ENCODE measurements around the gene MED27. TPM values are rescaled to one million over a fixed set of nuclear protein-coding genes. Genes with fewer than 3 reads are reported as not detected.

The MED27 gene
- total and polyA plus RNA-seq, 2 of the 4 experiments (the other 2 are of a cell fraction), result 50.2 to 63.4 TPM

- Histone ChIP-seq H3K9me3 (ENCODE audit: control insufficient read depth, insufficient read depth, low read length) (no peaks in the 10 kb centered on the region), H3K23ac (ENCODE audit: low read depth, low read length) (no peak overlapping the region), H3K4ac (ENCODE audit: low read depth, low read length) (no peak overlapping the region), H3K14ac (replicated peaks; ENCODE audit: low read depth, low read length) (no peak overlapping the region), H2AFZ (replicated peaks; ENCODE audit: low read length, poor library complexity) (no peak overlapping the region), H2AK9ac (replicated peaks; ENCODE audit: low read depth, low read length, poor library complexity) (no peak overlapping the region), H2BK5ac (ENCODE audit: low read depth, low read length, poor library complexity, severe bottlenecking) (no peak overlapping the region), H4K5ac (ENCODE audit: low read depth, low read length) (no peak overlapping the region), H3K4me3 (ENCODE audit: insufficient read depth, low read depth, low read length) (no peak overlapping the region), H3K4me1 (ENCODE audit: control insufficient read depth, insufficient read depth, low read length) (no peaks in the 10 kb centered on the region), H3K56ac (ENCODE audit: extremely low read depth, insufficient read depth, low read length) (no peak overlapping the region), H3K27ac (ENCODE audit: insufficient read depth, low read length) (no peak overlapping the region), H3K79me1 (ENCODE audit: low read depth in 1 of 2, low read length in 2 of 2) (peaks cover 15 to 25% of the 10 kb centered on the region in 2 experiments; a peak in 3 of 4 replicates), H3K27me3 (ENCODE audit: control insufficient read depth, insufficient read depth, low read length) (no peaks in the 10 kb centered on the region), H2BK15ac (ENCODE audit: low read depth, low read length) (no peak overlapping the region), H4K8ac (ENCODE audit: low read depth in 2 of 2, low read length in 2 of 2) (no peak overlapping the region), H3K9ac (ENCODE audit: low read depth, low read length) (no peak overlapping the region), H3K36me3 (ENCODE audit: control insufficient read depth, insufficient read depth, low read length) (no peaks in the 10 kb centered on the region), H2BK20ac (ENCODE audit: low read depth, low read length) (no peak overlapping the region), H3K4me2 (ENCODE audit: low read depth, low read length) (no peak overlapping the region), H2BK120ac (ENCODE audit: low read depth, low read length) (no peak overlapping the region), H4K91ac (ENCODE audit: insufficient read depth, low read depth, low read length) (no peak overlapping the region), H2AK5ac (ENCODE audit: low read depth, low read length) (no peak overlapping the region), H3K18ac (ENCODE audit: low read depth, low read length) (no peak overlapping the region), H4K20me1 (ENCODE audit: insufficient read depth, low read length) (peaks cover 7% of the 10 kb centered on the region; the same call in 1 of the 2 replicates), H3K9me1 (ENCODE audit: insufficient read depth, low read length) (no peaks in the 10 kb centered on the region)
- in situ Hi-C loops (cut with MboI; ENCODE audit: low sequenced_read_pairs) (no loop called here), dilution Hi-C loops (cut with HindIII; ENCODE audit: low sequenced_read_pairs, unreplicated experiment) (no loop called here), intact Hi-C loops (cut with micrococcal nuclease) (no loop called here)
- ChIA-PET POLR2A (ENCODE audit: unreplicated experiment) (no interaction called here), CTCF (no interaction called here)
- no peak for ATAC-seq (ENCODE audit: low read depth)
- no peak for TF ChIP-seq FOS (IDR thresholded peaks at IDR 0.05; ENCODE audit: low read depth, low read length)
- no peak for TF ChIP-seq NFE2L2 (IDR thresholded peaks at IDR 0.05; ENCODE audit: low read depth, low read length)
- no peak for TF ChIP-seq CEBPB (IDR thresholded peaks at IDR 0.05; ENCODE audit: low read depth, low read length)
- no peak for TF ChIP-seq CHD1 (IDR thresholded peaks at IDR 0.05; ENCODE audit: low read depth, low read length)
- TF ChIP-seq MXI1 (IDR thresholded peaks at IDR 0.05; ENCODE audit: borderline replicate concordance, low read depth, low read length), result no peak
- no peak for TF ChIP-seq BHLHE40 (IDR thresholded peaks at IDR 0.05; ENCODE audit: low read depth, low read length)
- no peak for TF ChIP-seq MAFK (IDR thresholded peaks at IDR 0.05; ENCODE audit: low read depth, low read length)
- no peak for TF ChIP-seq POLR2A (IDR thresholded peaks at IDR 0.05; ENCODE audit: low read depth, low read length)
- TF ChIP-seq USF2 (IDR thresholded peaks at IDR 0.05; ENCODE audit: low read depth, low read length), result no peak
- no peak for TF ChIP-seq CTCF (conservative IDR thresholded peaks at IDR 0.05; ENCODE audit: low read depth, low read length)
- TF ChIP-seq MAZ (IDR thresholded peaks at IDR 0.05; ENCODE audit: borderline replicate concordance, low read depth, low read length), result no peak
- no peak for TF ChIP-seq RFX5 (IDR thresholded peaks at IDR 0.05; ENCODE audit: low read depth, low read length)
- no peak for TF ChIP-seq RCOR1 (IDR thresholded peaks at IDR 0.05; ENCODE audit: insufficient replicate concordance, low read length)
- no peak for TF ChIP-seq ELK1 (IDR thresholded peaks at IDR 0.05; ENCODE audit: borderline replicate concordance, low read depth, low read length)
- no peak for TF ChIP-seq RAD21 (IDR thresholded peaks at IDR 0.05; ENCODE audit: low read length)
- no peak for TF ChIP-seq SMC3 (IDR thresholded peaks at IDR 0.05; ENCODE audit: low read depth, low read length)
- DNase-seq, result no peak
- no TSS peak for BruUV-seq (replicated peaks)
- WGBS, 2 experiments (ENCODE audit: extremely low coverage in 2 of 2, insufficient read length in 1 of 2), result 92% methylated on average over 2 of the region's 6 CpGs; no CpG with 5 or more reads in 1 of the 2 experiments
Observed at GRCh38 chr9:131971482-131972074, 108.1 kb downstream of the MED27 start.
